SHP77 treated with DMSO at 0.1 percent for 48 hours (cell line): ENCODE results near the gene NEDD8.

Source experiments
- DNase-seq: peaks from one replicate; lab custom pipeline; 2025; lab: John Stamatoyannopoulos, UW

NEDD8 gene

GRCh38 chr14:24263848-24264247, 31.7 kb upstream of the NEDD8 start:
- DNase-seq, result no peak

GRCh38 chr14:24262821-24263733, 30.9 kb upstream of the NEDD8 start, which contains the start of gene TGM1:
Gene TGM1, minus strand, starts transcription at chr14:24263177. Its CDS starts 825 bp downstream, at chr14:24262352.
- DNase-seq, result no peak

GRCh38 chr14:24261969-24262327, 29.8 kb upstream of the NEDD8 start:
- no peak for DNase-seq

GRCh38 chr14:24261256-24261968, 29.2 kb upstream of the NEDD8 start:
- no peak for DNase-seq

- no peak for DNase-seq
Measured at GRCh38 chr14:24260780-24261157, 28.6 kb upstream of the NEDD8 start.

- DNase-seq, result no peak
Measured at GRCh38 chr14:24260026-24260779, 28.0 kb upstream of the NEDD8 start.

GRCh38 chr14:24259282-24260025, 27.3 kb upstream of the NEDD8 start:
- no peak for DNase-seq

- no peak for DNase-seq
Measured at GRCh38 chr14:24258548-24259265, 26.5 kb upstream of the NEDD8 start.

GRCh38 chr14:24258119-24258518, 26.0 kb upstream of the NEDD8 start:
- no peak for DNase-seq

- DNase-seq, result no peak
Measured at GRCh38 chr14:24256960-24257359, 24.8 kb upstream of the NEDD8 start.

- no peak for DNase-seq
Measured at GRCh38 chr14:24255931-24256711, 24.0 kb upstream of the NEDD8 start.

GRCh38 chr14:24255438-24255837, 23.3 kb upstream of the NEDD8 start:
- no peak for DNase-seq

- DNase-seq, result no peak
Measured at GRCh38 chr14:24254630-24255392, 22.6 kb upstream of the NEDD8 start.

- no peak for DNase-seq
Measured at GRCh38 chr14:24253936-24254335, 21.8 kb upstream of the NEDD8 start.

- no peak for DNase-seq
Measured at GRCh38 chr14:24252289-24253124, 20.3 kb upstream of the NEDD8 start.

- no peak for DNase-seq
Measured at GRCh38 chr14:24251880-24252288, 19.7 kb upstream of the NEDD8 start.

- DNase-seq, result no peak
Measured at GRCh38 chr14:24250354-24250753, 18.2 kb upstream of the NEDD8 start.

GRCh38 chr14:24249230-24250021, 17.3 kb upstream of the NEDD8 start:
- DNase-seq, result no peak
